Stimulated activated CD4-positive, alpha-beta T cell treated with anti-CD3 and anti-CD28 coated beads, Interleukin-12 subunit alpha, Interleukin-12 subunit beta, amount 100 ng/mL, for 4 hours (primary cell): Measurements from ENCODE around the gene FASTK.

ENCODE experiments used
- DNase-seq: peaks from one replicate; pipeline ENCODE4 v3.0.0-alpha.2; 2020

Gene FASTK

DNA sequence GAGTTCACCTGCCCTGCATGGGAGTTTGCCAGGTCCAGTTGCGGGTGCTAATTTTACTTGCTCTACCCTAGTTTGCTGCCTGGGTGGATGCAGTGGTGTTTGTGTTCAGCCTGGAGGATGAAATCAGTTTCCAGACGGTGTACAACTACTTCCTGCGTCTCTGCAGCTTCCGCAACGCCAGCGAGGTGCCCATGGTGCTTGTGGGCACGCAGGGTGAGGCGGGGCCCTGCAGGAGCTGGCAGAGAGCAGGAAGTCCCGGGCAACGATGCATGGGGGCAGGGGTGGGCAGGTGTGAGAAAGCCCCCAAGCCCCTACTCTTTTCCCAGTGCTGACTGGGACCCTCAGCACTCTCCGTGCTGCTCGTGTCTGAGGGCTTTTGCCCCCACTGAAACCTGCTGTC is 37.0 kb upstream of the FASTK start:
- no peak for DNase-seq

DNA sequence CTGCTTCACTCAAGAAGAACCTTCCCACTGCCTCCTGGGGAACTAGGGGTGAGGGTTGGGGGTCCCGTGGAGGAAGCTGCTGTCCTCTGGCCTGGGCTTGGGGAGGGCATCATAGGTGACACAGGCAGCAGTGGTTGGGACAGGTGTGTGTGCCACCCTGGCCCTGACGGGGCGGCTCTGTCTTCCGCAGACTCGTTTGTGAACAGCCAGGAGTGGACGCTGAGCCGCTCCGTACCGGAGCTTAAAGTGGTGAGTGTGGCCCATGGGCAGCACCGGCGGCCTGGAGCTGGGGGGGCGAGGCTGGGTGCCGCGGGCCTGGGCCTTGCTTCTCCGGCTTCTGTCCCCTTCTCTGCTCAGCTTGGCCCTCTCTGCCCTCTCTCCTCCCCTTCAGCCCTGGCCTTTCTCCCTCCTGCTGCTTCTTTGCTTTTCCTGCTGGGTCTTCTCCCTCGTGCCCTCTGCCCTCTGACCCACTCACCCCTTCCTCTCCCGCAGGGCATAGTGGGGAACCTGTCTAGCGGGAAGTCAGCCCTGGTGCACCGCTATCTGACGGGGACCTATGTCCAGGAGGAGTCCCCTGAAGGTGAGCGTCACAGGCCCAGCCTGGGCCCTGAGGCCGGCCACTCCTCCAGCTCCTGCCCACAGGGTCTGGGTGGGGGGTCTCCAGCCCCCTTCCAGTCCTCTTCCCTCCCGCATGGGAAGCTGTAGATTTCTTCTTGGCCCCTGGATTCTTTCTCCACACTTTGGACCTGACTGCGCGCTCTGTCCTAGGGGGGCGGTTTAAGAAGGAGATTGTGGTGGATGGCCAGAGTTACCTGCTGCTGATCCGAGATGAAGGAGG is 36.2 kb upstream of the FASTK start:
- DNase-seq: no peak

DNA sequence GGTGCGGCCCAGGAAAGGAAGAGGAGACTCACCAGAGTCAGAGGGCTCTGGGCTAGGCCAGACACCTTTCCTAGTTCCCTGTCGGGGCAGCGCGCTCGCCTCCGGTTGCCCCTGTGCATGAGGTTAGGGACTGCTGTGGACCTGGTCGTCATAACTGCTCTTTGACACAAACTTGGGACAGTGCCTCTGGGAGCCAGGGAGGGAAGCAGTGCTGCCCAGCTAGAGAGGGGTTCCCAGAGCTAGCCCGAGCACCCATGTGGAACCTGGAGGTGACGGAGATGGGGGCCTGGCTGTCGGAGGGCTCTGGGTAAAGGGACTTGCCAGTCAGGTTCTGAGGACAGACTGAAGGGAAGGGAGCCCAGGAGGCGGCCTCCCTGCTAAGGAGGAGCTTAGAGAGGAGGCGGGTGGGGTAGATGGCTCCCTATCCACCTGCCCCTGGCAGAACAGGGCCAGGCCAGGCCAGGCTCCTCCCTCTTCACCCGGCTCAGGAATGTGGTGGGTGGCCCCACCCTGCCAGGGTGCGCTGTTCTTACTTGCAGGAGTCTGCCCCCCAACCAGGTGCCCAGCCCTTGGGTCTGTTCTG is 35.3 kb upstream of the FASTK start:
- no peak for DNase-seq

DNA sequence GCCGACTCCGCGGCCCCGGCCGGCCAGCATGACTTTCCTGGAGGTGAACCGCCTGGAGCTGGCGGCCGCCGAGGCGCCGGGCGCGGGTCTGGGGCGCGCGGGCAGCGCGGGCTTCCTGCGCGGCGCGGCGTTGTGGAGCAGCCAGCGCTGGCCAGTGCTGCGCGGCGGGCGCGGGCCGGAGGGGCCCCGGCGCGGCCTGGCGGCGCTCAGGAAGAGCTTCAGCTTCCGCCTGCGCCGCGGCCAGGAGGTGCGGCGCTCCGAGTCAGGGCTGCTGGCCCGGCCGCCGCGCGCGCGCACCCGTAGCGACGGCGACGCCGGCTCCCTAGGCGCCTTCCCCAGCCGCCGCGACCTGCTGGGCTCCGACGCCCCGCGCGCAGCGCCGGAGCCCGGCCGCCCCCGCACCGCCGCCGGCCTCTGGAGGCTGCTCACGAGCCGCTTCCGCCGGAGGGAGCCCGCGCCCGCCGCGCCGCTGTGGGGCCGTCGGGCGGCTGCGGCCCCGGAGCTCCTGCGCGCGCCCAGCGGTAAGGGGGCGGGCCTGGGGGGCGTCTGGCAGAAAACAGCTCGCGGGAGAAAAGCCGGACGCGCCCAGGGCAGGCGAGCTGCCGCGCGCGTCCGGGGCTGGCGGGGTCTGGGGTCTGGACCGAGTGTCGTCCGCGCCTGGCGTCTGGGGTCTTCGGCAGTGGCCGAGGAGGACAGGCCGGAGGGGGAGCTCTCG is 34.7 kb upstream of the FASTK start:
- DNase-seq: peak; percentile 44

DNA sequence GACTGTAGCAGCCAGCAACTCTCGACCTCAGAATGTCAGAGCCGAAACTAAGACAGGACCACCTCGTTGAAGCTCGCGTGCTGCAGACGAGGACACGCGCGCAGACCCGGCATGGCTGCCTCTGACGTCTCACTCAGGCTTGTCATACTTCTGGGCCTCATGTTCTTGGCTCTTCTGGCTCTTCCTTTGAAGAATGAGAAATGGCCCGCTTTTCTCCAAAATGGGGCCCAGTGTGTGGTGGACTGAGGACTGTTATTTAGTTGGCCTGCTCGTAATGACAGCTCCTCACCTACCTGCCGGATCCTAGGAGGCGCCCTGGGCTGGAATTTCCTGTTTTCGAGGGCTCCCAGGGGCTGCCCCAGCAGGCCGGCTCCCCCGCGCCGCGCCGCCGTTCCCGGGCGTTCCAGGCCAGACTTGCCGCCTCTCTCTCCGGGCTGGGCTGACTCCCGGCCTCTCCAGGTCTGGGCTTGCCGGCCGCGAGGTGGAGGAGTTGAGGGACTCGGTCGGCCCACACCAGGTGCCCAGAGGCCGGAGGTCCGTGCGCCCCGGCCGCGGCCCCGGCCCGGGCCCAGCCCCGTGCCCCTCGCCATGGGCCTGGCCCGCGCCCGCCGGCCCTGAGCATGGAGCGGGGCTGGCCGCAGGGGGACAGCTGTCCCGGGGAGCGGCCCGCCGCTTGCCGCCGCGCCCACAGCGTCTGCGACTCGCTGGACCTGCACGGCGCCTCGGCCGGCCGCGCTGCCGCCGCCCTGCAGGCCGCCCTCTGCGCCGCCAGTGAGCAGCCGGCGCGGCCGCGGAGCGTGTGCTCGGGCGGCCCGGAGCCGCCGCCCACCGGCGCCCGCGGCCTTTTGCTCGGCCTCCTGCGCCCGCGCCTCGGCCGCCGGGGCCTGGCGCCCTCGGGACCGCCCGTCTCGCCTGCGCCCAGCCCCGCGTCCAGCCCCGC is 33.8 kb upstream of the FASTK start:
- no peak for DNase-seq

DNA sequence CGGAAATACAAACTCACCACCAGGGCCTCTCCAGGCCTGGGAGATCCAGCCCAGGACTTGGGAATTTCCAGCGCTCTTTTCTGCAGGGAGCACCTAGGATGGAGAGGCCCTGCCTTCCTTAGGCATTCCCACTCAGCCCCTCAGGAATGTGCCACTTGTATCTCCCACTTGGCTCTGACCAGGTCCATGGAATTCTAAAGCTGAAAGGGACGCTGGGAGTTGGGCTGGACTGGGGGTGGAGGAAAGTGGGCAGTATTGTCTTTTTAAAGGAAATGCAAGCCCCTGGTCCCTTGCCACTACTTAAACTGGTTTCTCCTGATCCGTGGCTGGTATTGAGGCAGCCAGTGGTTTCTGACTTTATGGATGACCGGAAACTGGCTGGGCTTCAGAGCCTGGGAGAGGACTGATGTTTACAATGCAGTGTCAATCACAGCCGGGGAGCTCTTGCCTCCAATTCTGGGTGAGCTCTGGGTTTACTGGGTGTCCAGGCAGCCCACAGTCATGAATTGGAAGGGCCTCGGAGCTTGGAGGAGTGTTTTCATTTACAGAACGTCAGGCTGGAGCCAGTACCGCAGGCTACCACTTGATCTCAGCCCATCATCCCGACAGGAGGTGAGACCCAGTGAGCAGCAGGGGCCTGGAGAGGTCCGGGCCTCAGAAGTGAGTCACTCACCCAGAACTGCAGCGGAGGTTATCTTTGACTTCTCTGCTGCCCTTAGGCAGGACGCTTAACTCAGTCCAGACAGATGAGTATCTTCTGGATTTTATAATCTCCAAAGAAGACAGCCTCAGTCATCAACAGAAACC is 32.9 kb upstream of the FASTK start:
- DNase-seq: no peak

DNA sequence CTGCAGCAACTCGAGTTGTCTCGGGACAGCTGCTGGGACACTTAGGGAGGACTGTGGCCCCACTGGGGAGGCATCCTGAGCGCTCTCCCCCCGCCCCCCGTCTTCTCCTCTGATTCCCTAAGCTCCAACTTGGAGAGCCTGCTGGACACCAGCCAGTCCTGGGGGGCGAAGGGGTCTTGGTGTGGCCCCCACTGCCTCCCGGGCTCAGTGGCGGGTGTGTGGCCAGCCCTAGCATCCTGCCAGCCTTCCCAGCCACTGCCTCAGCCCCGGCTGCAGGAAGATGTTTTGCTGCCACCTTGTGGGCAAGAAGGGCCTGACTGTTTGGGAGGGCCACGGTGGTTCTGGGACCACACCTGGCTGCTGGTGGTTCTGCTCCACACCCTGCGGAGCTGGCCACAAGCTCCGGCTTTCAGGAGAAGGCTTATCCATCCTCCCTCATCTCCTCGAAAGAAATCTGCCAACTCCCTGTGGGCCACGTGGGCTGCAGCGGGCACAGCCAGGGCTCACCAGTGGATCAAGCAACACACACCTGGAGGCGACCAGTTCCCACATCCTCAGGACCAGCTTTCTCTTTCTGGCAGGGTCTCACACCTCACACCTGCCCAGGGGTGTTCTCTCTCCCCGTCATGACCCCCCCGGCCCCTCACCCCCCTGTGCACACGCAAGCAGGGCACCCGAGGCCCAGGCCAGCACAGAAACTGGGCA is 30.5 kb upstream of the FASTK start:
- peak; percentile 72 for DNase-seq

DNA sequence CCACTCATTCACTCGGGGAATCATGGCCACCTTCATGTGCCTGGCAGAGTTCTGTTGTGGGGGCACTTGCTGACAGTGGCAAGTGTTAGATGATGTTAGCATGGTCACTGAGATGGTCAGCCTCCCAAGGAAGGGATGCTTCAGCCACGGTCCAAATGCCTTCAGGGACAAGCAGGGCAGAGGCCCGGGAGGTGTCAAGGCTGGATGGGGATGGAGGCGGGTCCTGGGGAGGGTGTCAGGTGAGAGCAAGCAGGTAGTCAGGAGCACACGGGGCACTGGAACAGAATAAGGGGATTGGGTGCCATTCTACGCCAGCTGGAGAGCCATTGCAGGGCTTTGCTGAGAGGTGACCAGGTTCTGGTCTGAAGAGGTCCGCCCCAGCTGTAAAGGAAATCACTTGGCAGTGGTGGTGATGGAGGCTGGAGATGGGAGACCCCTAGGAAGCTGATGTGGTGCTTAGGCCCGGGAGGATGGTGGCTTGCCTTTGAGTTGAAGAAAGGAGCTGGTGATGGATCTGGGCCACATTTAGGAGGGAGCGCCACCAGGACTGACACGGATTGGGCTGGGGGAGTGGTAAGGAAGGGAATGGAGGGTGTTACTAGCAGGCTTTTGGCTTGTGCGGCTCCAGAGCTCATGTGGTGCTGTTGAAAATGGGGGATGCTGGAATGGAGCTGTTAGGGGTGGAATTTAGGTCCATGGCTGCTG is 29.8 kb upstream of the FASTK start:
- DNase-seq: no peak

DNA sequence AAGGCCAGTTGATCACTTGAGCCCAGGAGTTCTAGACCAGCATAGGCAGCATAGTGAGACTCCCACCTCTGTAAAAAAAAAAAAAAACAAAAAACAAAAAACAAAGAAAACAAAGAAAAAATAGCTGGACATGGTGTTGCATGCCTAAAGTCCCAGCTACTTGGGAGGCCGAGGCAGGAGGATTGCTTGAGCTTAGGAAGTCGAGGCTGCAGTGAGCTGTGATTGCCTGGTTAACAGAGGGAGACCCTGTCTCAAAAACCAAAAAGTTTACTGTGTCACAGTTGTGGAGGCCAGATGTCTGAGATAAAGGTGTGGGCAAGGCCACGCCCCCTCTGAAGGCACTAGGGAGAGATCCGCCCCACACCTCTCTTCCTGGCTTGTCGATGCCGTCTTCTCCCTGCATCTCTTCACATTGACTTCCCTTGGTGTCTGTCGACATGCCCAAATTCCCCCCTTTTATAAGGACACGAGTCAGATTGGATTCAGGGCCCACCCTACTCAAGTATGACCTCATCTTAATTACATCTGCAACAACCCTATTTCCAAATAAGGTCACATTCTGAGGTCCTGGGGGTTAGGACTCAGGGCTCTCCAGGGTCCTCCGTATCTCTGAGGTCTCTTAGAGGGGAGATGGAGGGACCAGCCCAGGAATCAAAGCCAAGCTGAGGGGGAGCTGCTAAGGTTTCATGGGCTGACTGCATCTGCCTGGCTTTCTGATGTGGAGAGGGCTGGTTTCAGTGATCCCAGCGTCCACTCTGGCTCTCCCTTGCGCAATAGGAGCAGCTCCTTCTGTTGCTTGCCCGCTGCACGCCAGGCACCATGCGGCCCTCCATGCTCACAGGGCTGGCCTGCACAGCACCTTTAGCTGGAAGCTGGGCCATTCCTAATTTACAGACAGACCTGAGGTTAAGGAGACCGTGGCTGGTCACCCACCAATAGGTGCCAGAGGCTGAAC is 28.8 kb upstream of the FASTK start:
- DNase-seq: no peak

DNA sequence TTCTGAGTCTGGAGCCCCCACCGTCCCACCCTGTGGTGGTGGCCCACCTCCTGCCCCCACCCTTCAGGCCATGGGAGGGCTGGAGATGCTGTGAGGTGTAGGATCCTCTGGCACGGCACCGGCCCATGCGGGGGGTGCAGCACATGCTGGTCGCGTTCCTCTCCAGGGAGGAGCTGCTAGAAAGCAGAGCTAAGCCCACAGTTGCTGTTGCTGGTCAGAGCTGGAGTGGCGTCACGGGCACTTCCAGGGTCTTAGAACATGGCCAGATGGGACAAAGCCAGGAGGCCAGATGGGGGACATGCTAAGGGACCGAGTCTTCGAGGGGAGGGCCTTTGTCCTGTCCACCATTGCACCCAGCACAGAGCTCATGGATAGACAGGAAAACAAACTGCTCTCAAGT is 27.3 kb upstream of the FASTK start:
- no peak for DNase-seq

DNA sequence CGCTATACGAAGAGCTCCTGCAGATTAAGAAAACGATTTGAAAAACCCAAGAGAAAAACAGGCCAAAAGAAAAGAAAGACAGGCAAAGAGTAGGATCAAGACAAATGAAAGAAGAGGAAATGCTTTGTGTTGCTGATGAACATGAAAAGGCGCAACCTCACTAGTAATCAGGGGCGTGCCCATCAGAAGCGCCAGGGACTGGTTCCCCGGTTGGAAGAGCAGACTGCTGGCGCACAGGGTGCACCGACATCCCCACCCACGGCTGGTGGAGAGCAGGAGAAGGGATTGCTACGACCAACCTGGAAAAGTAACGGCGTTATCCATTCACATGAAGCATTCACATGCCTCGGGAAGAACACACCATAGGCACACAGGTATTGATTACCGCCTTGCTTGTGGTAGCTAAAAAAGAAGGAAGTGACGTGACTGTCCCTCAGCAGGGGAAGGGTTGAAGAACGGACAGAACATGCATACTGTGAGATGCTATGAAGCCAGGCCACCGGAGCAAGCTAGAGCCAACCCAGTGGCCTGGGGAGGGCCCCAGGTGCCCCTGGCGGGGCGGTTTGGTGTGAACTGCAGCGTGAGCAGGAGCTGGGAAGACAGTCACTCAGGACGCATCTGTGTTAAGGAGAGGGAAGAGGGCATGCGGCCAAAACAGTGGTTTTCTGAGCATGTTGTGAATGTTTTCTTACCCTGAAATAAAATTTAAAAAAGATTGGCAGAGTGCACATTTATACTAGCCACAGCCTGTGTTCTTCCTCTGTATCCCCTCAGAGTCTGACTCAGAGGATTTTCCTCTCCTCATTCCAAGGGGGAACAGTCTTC is 24.0 kb upstream of the FASTK start:
- no peak for DNase-seq

DNA sequence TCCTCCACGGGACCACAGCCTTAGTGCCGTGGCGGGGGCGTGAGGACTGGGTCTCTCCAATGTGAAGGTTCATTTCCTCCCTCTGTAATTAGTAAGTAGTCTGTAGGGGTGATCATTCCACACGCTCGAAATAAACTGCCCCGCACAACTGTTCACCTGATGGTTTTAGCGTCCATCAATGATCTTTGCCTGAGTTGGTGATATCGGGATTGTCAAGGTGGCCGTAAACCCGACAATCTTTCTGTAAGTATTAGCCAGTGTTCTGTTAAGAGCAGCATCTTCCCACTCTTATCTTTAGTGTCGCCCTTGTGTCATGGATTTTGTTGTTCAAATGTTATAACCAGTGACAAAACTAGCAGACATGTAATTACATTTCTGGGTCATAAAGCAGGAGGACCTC is 23.4 kb upstream of the FASTK start:
- DNase-seq: no peak

DNA sequence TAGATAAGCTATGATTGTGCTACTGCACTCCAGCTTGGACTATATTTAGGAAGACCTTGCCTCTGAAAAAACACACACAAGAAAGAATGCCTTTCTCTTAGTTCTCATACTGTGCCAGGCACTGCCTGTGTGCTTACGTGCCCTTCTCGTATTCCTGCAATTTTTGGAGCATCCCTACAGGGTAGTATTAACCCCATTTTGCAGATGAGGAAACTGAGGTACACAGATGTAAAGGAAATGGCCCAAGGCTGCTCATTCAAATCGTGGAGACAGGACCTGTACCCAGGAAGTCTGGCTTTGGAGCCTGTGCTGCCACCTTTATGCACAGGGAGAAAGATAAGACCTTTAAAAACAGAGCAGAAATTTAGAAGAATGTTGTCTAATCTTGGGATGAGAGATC is 22.4 kb upstream of the FASTK start:
- no peak for DNase-seq

DNA sequence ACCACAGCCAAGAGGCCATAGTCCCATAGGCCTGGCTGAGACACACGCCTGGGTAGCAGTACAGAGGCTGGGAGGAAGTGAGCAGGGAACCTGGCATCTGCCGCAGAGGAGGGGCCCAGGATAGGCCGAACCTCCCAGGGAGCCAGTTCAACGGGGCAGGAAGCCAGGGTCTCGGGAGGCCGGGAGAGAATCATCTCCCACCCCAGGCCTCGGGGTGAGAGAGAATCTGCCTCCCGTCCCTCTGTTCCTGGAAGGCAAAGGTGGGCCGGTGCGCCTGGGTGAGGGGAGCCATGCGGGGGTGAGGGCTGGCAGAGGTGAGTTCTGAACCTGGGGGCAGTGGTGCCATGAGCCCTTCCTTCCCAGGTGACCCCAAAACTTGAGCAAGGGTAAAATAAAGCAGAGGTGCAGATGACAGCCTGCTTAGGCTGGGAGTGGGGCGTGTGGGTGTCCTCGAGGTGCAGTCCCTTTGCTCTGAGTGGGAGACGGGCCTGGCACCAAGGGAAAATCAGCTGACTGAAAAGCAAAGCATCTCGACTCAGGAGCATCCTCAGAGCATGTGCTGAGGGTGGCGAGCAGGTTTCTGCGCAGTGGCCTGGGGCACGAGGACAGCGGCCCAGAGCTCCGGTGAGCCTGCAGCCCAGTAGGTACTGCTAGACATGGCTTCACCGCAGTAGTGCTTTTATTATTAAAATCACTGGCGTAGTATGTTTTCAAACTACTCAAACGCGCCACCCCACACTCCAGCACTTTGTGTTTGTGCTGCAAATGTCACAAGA is 21.2 kb upstream of the FASTK start:
- no peak for DNase-seq

DNA sequence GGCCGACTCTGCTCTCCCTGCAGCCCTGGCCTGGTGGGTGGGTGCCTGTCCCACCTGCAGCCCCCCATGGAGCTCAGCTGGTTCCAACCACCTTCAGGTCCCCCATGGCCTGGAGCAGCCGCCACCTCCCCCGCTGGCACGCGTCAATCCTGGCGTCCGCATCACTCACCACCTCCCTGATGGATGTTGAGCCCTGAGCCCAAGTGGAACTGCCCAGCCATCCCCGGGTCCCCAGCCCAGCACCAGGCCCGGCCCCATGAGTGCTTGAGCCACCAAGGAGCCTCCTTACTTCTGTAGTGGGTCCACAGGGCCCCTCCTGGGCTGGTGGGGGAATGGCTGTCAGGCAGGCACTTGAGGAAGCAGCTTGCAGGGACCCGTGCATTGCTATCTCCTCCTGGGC is 20.3 kb upstream of the FASTK start:
- no peak for DNase-seq

DNA sequence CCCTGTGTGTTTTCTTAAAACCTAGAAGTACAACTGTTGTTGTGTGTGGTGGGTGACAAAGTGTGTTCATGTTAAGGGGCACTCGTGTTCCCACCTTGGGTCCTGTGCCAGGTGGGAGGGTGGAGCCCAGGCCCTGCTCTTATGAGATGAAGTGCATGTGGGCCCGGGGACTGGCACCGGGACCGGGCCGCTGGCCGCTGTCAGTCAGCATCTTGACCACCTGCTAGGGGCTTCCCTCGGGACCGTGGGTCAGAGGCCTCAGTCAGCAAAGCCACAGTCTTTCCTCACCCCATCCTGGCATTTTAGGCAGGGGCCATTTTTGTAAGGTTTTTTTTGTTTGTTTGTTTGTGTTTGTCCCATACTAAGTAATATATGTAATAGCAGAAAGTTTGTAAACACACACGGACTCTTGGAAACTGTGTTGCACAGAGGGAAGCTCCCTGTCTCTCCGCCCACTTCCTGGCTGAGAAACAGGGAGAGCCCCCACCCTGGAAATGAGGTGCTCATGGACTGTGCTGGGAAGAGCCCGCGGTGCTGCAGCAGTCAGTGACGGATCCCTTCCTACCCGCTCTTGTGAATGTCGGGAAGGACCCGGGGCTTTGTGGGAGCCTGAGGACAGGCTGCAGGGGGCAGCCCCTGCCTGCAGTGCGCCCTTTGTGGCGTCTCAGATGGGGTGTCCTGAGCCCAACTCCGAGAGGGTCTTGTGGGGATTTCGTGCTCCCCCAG is 19.0 kb upstream of the FASTK start:
- DNase-seq: no peak

DNA sequence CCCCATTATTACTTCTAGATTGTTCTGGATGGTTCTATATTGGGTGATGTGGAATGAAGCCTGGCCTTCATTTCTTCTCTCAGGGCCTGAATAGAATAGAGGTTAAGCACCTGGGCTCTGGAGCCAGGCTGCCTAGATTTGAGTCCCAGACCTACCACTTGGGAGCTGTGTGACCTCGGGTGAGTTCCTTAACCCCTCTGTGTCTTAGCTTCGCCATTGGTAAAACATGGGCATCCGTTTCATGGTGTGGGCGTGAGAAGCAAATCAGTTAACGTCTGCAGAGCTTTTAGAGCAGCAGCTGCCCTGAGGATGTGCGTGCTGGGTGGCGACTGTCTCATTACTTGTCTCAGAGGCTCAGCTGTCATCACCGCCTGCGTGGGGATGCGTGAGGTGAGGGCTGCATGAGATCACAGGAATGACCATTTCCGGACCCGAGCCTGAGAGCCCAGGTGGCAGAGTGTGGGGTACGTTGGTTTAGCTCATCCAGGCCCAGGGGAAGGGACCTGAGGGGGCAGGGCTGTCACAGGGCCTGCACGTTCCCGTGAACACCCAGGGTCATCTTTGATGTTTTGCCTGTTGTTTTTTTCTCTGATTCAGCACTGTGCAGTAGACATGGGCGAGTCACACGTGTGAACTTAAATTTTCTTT is 15.3 kb upstream of the FASTK start:
- no peak for DNase-seq
